Skin of body (tissue), 2 donors: ENCODE data around the gene P2RX5. TPM values are rescaled to one million over a fixed set of nuclear protein-coding genes. Genes with fewer than 3 reads are reported as not detected.

Experiments
- DNase-seq: peaks from one replicate; lab custom pipeline; 2025; lab: John Stamatoyannopoulos, UW
- total RNA-seq: library from RNA; depleted of rRNA; stranded (reverse); fragments of >200 nt; gene quantifications from one replicate; pipeline ENCODE4 v1.2.3, GENCODE V29; 2014

The P2RX5 gene
- total RNA-seq, 1 donor from 2014 or later: 1.5 TPM

DNA sequence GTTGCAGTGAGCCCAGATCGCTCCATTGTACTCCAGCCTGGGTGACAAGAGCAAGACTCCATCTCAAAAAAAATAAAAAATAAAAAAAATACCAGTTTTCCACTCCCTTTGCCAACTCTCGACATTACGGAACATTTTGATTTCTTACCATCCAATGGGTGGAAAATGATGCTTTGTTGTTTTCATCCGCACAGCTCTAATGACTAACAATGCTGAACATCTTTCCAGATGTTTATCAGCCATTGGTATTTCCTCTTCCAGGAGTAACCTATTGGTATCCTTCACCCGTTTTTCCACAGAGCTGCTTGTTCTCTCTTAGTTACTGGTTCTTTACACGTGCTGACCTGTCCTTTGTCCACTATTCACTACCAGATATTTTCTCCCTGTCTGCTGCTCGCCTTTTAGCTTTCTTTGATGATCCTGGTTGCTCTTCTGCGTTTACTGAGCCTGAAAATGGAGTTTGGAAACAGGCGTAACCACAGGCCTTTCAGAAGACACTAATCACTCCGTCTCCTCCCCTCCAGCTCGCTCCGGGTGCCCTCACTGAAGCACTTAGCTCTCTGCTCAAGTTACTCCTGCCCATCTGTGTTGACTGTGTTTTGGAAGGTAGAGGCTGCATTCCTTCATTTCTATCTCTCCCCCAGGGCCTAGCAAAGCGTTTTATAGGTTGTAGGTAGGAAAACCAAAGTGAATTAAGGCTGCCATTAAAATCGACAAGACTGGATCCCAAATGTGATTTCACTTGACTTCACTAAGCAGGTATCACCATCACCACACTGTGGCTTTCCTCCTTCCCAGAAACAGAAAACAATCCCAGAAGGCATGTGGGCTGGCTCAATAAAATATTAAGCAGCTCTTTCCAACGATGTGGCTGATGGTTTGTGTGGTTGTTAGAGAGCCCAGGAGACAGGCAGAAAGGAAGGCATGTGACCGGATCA, 68.9 kb downstream of the P2RX5 start:
- no peak for DNase-seq

Other genes starting within 250 kb of the P2RX5 start
- gene SPATA22, start 224.3 kb downstream of the P2RX5 start, total RNA-seq: 0.39 TPM
- gene ASPA, start 220.2 kb downstream of the P2RX5 start, total RNA-seq: 5.5 TPM
- gene TRPV3, start 138.3 kb downstream of the P2RX5 start, total RNA-seq: 13.5 TPM
- 4.9 TPM for gene TRPV1, start 86.7 kb downstream of the P2RX5 start, total RNA-seq
- gene SHPK, start 59.9 kb downstream of the P2RX5 start, total RNA-seq: 10.9 TPM
- gene CTNS, start 59.4 kb downstream of the P2RX5 start, total RNA-seq: 9.1 TPM
- 42.7 TPM for gene TAX1BP3, start 27.6 kb downstream of the P2RX5 start, total RNA-seq
- gene EMC6, start 27.3 kb downstream of the P2RX5 start, total RNA-seq: 6.6 TPM
- gene HASPIN, start 27.7 kb upstream of the P2RX5 start, total RNA-seq: 2.0 TPM
- gene ITGAE, start 105.0 kb upstream of the P2RX5 start, total RNA-seq: 17.4 TPM
- 30.3 TPM for gene NCBP3, start 150.1 kb upstream of the P2RX5 start, total RNA-seq
- 6.1 TPM for gene CAMKK1, start 196.9 kb upstream of the P2RX5 start, total RNA-seq
- gene P2RX1, start 220.3 kb upstream of the P2RX5 start, total RNA-seq: 2.6 TPM